Activated CD8-positive, alpha-beta T cell treated with anti-CD3 and anti-CD28 coated beads for 36 hours (primary cell): ENCODE results near the gene PTOV1. TPM values are rescaled to one million over a fixed set of nuclear protein-coding genes. Genes with fewer than 3 reads are reported as not detected.

Experiments
- ATAC-seq: fragments of 200-7000 bp; cut with Tn5 transposase; one replicate; pipeline ENCODE4 v1.10.0; 2021; ENCODE audit warnings: mild to moderate bottlenecking, moderate library complexity
- CTCF ChIA-PET: fragments of 350-600 bp; sonication (Branson Sonifier 250); formaldehyde crosslinking; loops from one replicate; lab custom pipeline; 2021; ENCODE audit warnings: antibody characterized with exemption; lab: Charles Lee
- POLR2A ChIA-PET: fragments of 350-600 bp; sonication (Branson Sonifier 250); formaldehyde crosslinking; loops from one replicate; lab custom pipeline; 2021; ENCODE audit warnings: antibody characterized with exemption; lab: Charles Lee
- DNase-seq: peaks from one replicate; pipeline ENCODE4 v3.0.0-alpha.2; 2020
- H3K27ac Mint-ChIP-seq: one replicate; pipeline ENCODE4 v1.8.0; 2021; ENCODE audit warnings: mild to moderate bottlenecking, mixed read lengths
- H3K27me3 Mint-ChIP-seq: one replicate; pipeline ENCODE4 v1.8.0; 2021; ENCODE audit warnings: mixed read lengths
- H3K36me3 Mint-ChIP-seq: one replicate; pipeline ENCODE4 v1.8.0; 2021; ENCODE audit warnings: low read depth, mixed read lengths
- H3K4me1 Mint-ChIP-seq: one replicate; pipeline ENCODE4 v1.8.0; 2021; ENCODE audit warnings: low read depth, mixed read lengths
- H3K4me3 Mint-ChIP-seq: one replicate; pipeline ENCODE4 v1.8.0; 2021; ENCODE audit warnings: mild to moderate bottlenecking, moderate library complexity, mixed read lengths
- H3K9me3 Mint-ChIP-seq: one replicate; pipeline ENCODE4 v1.8.0; 2021; ENCODE audit warnings: mixed read lengths
- intact Hi-C: fragments of 100-400 bp; cut with micrococcal nuclease; formaldehyde crosslinking; loops from one replicate; pipeline ENCODE4 v1.10.0; 2022
- total RNA-seq, 2 experiments: library from RNA; stranded (reverse); gene quantifications; one replicate each; pipeline ENCODE4 v1.2.3, GENCODE V29; 2021
- TF ChIP-seq, protein P1 (sequence below): fragments of 200-600 bp; IDR thresholded peaks from one replicate; pipeline ENCODE4 v1.8.0; 2022; ENCODE audit warnings: antibody characterized with exemption, mild to moderate bottlenecking

The PTOV1 gene
- total RNA-seq, result 10 to 100 TPM; 87.4 to 88.5 TPM

DNA sequence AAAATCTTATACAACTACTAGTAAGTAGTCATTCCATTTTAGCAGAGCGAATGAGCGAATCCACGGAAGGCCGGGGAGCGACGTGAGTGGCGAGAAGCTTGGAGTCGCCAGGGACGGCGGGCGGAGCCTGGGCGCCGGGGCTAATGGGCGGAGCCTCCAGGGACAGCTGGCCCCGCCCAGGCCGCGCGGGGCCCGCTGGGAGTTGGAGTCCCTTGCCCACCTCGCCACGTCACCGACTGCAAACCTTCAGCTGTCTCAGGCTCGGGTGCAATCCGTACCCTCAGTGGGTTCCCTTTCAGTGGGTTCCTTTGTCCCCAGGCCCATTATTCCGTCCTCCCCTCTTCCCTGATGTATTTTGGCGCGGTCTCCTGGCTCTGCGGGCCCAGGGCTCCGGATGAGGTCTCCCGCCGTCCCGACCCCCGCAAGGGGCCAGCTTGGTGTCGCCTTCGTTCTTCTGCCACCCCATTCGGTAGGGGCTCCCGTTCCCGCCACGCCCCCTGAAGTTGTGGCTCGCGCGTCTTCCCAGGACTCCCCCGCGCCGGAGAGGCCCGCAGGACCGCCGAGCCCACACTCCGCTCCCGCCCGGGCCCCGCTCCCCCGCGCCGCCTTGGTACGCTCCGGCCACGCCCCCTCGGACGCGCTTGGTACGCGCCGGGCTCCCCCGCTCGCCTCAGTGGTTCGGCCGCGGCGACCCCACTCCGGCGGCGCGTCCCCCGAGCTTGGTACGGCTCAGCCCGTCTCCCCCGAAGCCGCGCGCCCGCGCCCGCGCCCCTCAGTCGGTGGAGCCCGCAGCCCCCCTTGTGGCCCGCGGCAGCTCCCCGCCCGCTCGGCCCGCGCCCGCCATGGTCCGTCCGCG is at the start of gene PTOV1:
Gene PTOV1 (plus strand): TSS at position 673 of the 856 bp plus-strand sequence.
- Mint-ChIP-seq H3K9me3 (peaks cover 10% of the 10 kb centered on the region), H3K27me3 (no peaks in the 10 kb centered on the region), H3K27ac (peak within 1 kb of the TSS; percentile 97), H3K4me1 (peaks cover 42% of the 10 kb centered on the region), H3K36me3 (peaks cover 10% of the 10 kb centered on the region), H3K4me3 (peak within 1 kb of the TSS; percentile 88)
- ATAC-seq (peak; percentile 92), DNase-seq (peak; percentile 93)
- CTCF ChIA-PET, result interaction anchor here (1.2 to 1.5 kb wide), 2 partner anchors 19 to 134 kb away, joined by 3 read pairs; no protein-coding TSS in a partner anchor
- TF ChIP-seq, protein P1, sequence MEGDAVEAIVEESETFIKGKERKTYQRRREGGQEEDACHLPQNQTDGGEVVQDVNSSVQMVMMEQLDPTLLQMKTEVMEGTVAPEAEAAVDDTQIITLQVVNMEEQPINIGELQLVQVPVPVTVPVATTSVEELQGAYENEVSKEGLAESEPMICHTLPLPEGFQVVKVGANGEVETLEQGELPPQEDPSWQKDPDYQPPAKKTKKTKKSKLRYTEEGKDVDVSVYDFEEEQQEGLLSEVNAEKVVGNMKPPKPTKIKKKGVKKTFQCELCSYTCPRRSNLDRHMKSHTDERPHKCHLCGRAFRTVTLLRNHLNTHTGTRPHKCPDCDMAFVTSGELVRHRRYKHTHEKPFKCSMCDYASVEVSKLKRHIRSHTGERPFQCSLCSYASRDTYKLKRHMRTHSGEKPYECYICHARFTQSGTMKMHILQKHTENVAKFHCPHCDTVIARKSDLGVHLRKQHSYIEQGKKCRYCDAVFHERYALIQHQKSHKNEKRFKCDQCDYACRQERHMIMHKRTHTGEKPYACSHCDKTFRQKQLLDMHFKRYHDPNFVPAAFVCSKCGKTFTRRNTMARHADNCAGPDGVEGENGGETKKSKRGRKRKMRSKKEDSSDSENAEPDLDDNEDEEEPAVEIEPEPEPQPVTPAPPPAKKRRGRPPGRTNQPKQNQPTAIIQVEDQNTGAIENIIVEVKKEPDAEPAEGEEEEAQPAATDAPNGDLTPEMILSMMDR, result no peak
- intact Hi-C loops, result no loop called here
- POLR2A ChIA-PET, result interaction anchor here (0.8 to 6.5 kb wide), 8 partner anchors 10 to 363 kb away, joined by 3 to 64 read pairs (median 4); partner anchors contain the start of genes AKT1S1, FUZ, PNKP and TBC1D17

DNA sequence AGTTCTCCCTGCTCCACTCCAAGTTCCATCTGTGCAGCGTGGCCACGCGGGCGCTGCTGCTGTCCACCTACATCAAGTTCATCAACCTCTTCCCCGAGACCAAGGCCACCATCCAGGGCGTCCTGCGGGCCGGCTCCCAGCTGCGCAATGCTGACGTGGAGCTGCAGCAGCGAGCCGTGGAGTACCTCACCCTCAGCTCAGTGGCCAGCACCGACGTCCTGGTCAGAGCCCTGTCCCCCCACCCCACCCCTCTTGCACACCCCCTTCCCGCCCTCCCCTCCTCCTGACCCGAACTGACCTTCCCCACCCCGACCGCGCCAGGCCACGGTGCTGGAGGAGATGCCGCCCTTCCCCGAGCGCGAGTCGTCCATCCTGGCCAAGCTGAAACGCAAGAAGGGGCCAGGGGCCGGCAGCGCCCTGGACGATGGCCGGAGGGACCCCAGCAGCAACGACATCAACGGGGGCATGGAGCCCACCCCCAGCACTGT is 49.5 kb upstream of the PTOV1 start:
- Mint-ChIP-seq H3K27me3 (no peaks in the 10 kb centered on the region), H3K36me3 (peaks cover 28% of the 10 kb centered on the region), H3K4me3 (no peak overlapping the region), H3K9me3 (no peaks in the 10 kb centered on the region), H3K27ac (no peak overlapping the region), H3K4me1 (no peaks in the 10 kb centered on the region)
- ATAC-seq (no peak), DNase-seq (no peak)
- TF ChIP-seq, protein P1, result no peak
- CTCF ChIA-PET, result no interaction called here
- POLR2A ChIA-PET, result no interaction called here
- intact Hi-C loops, result no loop called here

DNA sequence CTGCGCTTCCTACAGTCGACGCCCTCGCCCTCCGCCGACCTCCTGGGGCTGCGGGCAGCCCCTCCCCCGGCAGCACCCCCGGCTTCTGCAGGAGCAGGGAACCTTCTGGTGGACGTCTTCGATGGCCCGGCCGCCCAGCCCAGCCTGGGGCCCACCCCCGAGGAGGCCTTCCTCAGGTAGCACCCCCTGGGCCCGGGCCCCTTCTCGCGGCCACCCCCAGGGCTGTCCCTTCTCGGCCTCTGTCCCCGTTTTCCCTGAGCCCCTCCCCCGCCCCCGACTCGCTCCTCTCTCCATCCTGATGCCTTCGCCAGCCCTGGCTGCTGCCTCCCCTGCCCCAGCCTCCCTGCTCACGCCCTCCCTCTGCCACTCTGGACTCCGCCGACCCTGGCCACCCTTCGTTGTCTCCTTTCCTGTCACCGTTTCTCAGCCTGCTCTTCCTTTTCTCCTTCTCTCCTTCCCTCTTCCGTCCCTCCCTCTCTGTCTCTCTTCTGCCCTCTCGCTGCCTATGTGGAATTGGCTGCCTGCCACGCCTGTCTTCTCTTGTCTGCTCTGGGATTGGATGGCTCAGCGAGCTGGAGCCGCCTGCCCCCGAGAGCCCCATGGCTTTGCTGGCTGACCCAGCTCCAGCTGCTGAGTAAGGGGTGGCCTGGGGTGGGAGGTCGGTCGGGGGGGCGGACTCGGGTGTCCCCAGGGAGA is 48.8 kb upstream of the PTOV1 start:
- TF ChIP-seq, protein P1, result no peak
- H3K27ac Mint-ChIP-seq, result no peak overlapping the region
- intact Hi-C loops, result no loop called here
- no peak overlapping the region for H3K4me3 Mint-ChIP-seq
- ChIA-PET CTCF (no interaction called here), POLR2A (no interaction called here)
- H3K36me3 Mint-ChIP-seq, result peaks cover 26% of the 10 kb centered on the region
- DNase-seq (no peak), ATAC-seq (no peak)
- H3K27me3 Mint-ChIP-seq, result no peaks in the 10 kb centered on the region
- H3K4me1 Mint-ChIP-seq, result no peaks in the 10 kb centered on the region
- H3K9me3 Mint-ChIP-seq, result no peaks in the 10 kb centered on the region

DNA sequence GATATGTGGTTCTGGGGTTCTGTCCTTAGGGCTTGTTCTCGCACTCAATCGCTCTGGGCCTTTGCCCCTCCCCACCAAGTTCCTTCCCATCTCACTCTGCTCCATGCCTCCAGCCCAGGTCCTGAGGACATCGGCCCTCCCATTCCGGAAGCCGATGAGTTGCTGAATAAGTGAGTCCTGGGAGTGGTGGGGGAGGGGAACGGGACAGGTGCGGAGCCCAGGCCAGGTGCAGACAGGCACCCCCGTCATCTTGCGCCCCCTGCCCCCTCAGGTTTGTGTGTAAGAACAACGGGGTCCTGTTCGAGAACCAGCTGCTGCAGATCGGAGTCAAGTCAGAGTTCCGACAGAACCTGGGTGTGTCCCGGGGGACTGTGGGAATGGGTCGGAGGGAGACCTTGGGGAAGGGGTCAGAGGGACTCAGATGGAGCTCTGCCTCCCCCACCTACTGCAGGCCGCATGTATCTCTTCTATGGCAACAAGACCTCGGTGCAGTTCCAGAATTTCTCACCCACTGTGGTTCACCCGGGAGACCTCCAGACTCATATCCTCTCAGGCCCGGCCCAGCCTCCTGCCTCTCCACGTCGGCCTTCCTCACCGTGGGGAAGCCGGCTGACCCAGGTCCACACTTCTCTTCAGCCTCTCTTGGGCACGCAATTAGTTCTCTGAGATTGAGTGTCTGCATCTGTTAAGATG is 48.0 kb upstream of the PTOV1 start:
- Mint-ChIP-seq H3K27ac (no peak overlapping the region), H3K27me3 (no peaks in the 10 kb centered on the region), H3K9me3 (no peaks in the 10 kb centered on the region), H3K4me1 (peaks cover 7% of the 10 kb centered on the region), H3K36me3 (peaks cover 26% of the 10 kb centered on the region), H3K4me3 (no peak overlapping the region)
- no peak for ATAC-seq
- CTCF ChIA-PET, result no interaction called here
- DNase-seq, result no peak
- TF ChIP-seq, protein P1, result no peak
- intact Hi-C loops, result no loop called here
- POLR2A ChIA-PET, result no interaction called here
